Measurements from ENCODE around the gene CD40.

CD40 gene

GRCh38 chr20:46117704-46118467 lies at the start of gene CD40:
Gene CD40, plus strand, starts transcription at chr20:46118314. Its CDS starts 30 bp downstream, at chr20:46118344.
- no peak within 1 kb of the TSS for H2AFZ ChIP-seq (ENCODE audit: low read depth, low read length)
- H3K9me3 ChIP-seq (ENCODE audit: low read length), result no peaks in the 10 kb centered on the region
- no peak within 1 kb of the TSS for H3K4me3 ChIP-seq (ENCODE audit: low read length)
- no peaks in the 10 kb centered on the region for H3K36me3 ChIP-seq (ENCODE audit: insufficient read depth, low read length)
- H3K4me1 ChIP-seq (ENCODE audit: insufficient read depth, low read length), result no peaks in the 10 kb centered on the region
- peaks cover 59% of the 10 kb centered on the region for H3K27me3 ChIP-seq (ENCODE audit: insufficient read depth, low read length)

DNA sequence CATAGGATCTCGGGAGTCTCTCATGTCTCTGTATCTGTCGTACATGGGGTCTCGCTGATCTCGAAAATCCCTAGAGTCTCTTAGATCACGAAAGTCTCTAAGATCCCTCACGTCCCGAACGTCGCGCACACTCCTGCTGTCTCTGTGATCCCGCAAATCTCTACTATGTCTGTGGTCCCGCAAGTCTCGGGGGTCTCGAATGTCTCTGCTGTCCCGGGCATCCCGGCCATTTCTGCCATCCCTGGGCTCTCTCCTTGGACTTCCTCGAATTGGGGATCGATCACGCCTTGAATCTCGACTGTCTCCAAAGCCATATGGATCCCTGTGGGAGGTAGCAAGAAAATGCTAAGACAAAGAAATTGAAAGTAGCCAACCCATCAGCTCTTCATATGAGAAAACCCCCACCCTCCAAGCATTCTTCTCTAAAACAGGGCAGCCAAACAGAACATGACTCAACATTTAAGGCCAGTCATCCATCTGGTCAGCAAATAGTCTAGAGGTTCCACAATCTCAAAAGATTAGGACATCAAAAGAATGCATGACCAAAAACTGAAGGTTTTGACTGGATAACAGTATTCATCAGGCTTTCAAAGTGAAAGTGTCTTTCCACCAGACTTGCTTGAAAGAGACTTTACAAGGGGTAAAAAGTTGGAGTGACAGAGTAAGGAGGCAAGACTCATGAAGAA lies 47.8 kb upstream of the CD40 start:
- no peaks in the 10 kb centered on the region for H3K9me3 ChIP-seq (ENCODE audit: low read length)
- H3K27me3 ChIP-seq (ENCODE audit: insufficient read depth, low read length), result no peaks in the 10 kb centered on the region
- H3K36me3 ChIP-seq (ENCODE audit: insufficient read depth, low read length), result peaks cover 54% of the 10 kb centered on the region
- no peak overlapping the region for H2AFZ ChIP-seq (ENCODE audit: low read depth, low read length)
- H3K4me1 ChIP-seq (ENCODE audit: insufficient read depth, low read length), result peaks cover 19% of the 10 kb centered on the region
- no peak overlapping the region for H3K4me3 ChIP-seq (ENCODE audit: low read length)

DNA sequence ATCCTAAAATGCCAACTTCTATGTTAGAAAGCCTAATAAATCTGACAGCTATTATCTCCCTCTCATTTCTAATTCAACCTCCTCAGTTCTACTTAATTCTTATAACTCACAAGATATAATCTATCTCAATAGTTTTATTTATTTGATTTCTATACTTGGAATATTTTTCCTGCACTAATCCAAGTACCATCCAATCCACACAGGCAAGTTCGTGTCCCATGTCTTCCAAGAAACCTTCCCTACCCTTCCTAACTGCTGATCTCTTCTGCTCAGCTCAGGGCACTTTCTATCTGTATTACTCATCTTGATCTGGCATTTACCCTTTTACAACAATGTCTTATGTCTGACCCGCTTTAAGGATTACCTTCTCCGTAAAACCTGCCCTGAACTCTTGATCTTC lies 46.5 kb upstream of the CD40 start:
- H3K36me3 ChIP-seq (ENCODE audit: insufficient read depth, low read length), result peaks cover 48% of the 10 kb centered on the region
- no peak overlapping the region for H2AFZ ChIP-seq (ENCODE audit: low read depth, low read length)
- H3K4me1 ChIP-seq (ENCODE audit: insufficient read depth, low read length), result peaks cover 19% of the 10 kb centered on the region
- no peak overlapping the region for H3K4me3 ChIP-seq (ENCODE audit: low read length)
- no peaks in the 10 kb centered on the region for H3K9me3 ChIP-seq (ENCODE audit: low read length)
- H3K27me3 ChIP-seq (ENCODE audit: insufficient read depth, low read length), result no peaks in the 10 kb centered on the region

GRCh38 chr20:46073024-46073423 lies 45.1 kb upstream of the CD40 start:
- H3K4me3 ChIP-seq (ENCODE audit: low read length), result no peak overlapping the region
- H2AFZ ChIP-seq (ENCODE audit: low read depth, low read length), result no peak overlapping the region
- no peaks in the 10 kb centered on the region for H3K9me3 ChIP-seq (ENCODE audit: low read length)
- H3K36me3 ChIP-seq (ENCODE audit: insufficient read depth, low read length), result peaks cover 40% of the 10 kb centered on the region
- H3K27me3 ChIP-seq (ENCODE audit: insufficient read depth, low read length), result no peaks in the 10 kb centered on the region
- H3K4me1 ChIP-seq (ENCODE audit: insufficient read depth, low read length), result peaks cover 19% of the 10 kb centered on the region

GRCh38 chr20:46073443-46073842 lies 44.7 kb upstream of the CD40 start:
- H2AFZ ChIP-seq (ENCODE audit: low read depth, low read length), result no peak overlapping the region
- H3K27me3 ChIP-seq (ENCODE audit: insufficient read depth, low read length), result no peaks in the 10 kb centered on the region
- peaks cover 40% of the 10 kb centered on the region for H3K36me3 ChIP-seq (ENCODE audit: insufficient read depth, low read length)
- H3K4me1 ChIP-seq (ENCODE audit: insufficient read depth, low read length), result peaks cover 19% of the 10 kb centered on the region
- no peak overlapping the region for H3K4me3 ChIP-seq (ENCODE audit: low read length)
- H3K9me3 ChIP-seq (ENCODE audit: low read length), result no peaks in the 10 kb centered on the region

- Histone ChIP-seq H3K27me3 (ENCODE audit: insufficient read depth, low read length) (no peaks in the 10 kb centered on the region), H2AFZ (ENCODE audit: low read depth, low read length) (no peak overlapping the region), H3K4me1 (ENCODE audit: insufficient read depth, low read length) (peaks cover 19% of the 10 kb centered on the region), H3K4me3 (ENCODE audit: low read length) (no peak overlapping the region), H3K36me3 (ENCODE audit: insufficient read depth, low read length) (peaks cover 42% of the 10 kb centered on the region), H3K9me3 (ENCODE audit: low read length) (no peaks in the 10 kb centered on the region)
These were observed 44.1 kb upstream of the CD40 start for GRCh38 chr20:46074006-46074405.

- H3K9me3 ChIP-seq (ENCODE audit: low read length), result no peaks in the 10 kb centered on the region
- H3K27me3 ChIP-seq (ENCODE audit: insufficient read depth, low read length), result no peaks in the 10 kb centered on the region
- peaks cover 34% of the 10 kb centered on the region for H3K36me3 ChIP-seq (ENCODE audit: insufficient read depth, low read length)
- no peak overlapping the region for H3K4me3 ChIP-seq (ENCODE audit: low read length)
- H3K4me1 ChIP-seq (ENCODE audit: insufficient read depth, low read length), result peaks cover 19% of the 10 kb centered on the region
- H2AFZ ChIP-seq (ENCODE audit: low read depth, low read length), result no peak overlapping the region
These were observed 41.3 kb upstream of the CD40 start for GRCh38 chr20:46076806-46077205.

DNA sequence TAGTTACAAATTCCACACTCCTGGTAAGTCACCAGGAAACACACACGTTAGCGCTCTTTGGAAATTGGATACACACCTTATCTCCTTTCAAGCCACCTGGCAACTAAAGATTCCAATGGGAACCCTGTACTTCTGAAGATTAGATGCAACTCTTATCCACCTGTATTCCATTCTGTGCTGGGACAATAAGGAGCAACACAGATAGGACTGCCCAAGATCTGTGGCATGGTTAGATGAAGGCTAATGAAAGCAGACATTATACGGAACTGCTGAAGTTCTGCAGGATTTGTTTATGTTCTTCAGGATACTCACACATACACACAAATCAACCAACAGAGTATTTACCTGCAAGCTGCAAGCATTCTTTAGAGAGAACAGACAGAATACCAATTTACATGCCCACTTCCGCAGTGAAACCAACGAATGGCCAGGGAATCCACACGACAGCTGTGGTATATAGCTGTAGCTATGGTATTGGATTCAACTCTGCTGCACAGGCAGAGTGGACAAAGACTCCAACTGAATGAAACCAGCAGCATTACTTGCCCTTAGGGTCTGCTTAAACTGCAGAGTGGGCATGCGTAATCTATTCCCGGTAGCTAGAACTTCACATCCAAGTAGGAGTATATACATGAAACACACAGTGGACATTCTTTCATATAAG lies 40.3 kb upstream of the CD40 start:
- no peak overlapping the region for H2AFZ ChIP-seq (ENCODE audit: low read depth, low read length)
- H3K27me3 ChIP-seq (ENCODE audit: insufficient read depth, low read length), result no peaks in the 10 kb centered on the region
- peaks cover 34% of the 10 kb centered on the region for H3K36me3 ChIP-seq (ENCODE audit: insufficient read depth, low read length)
- no peak overlapping the region for H3K4me3 ChIP-seq (ENCODE audit: low read length)
- no peaks in the 10 kb centered on the region for H3K9me3 ChIP-seq (ENCODE audit: low read length)
- H3K4me1 ChIP-seq (ENCODE audit: insufficient read depth, low read length), result peaks cover 19% of the 10 kb centered on the region

DNA sequence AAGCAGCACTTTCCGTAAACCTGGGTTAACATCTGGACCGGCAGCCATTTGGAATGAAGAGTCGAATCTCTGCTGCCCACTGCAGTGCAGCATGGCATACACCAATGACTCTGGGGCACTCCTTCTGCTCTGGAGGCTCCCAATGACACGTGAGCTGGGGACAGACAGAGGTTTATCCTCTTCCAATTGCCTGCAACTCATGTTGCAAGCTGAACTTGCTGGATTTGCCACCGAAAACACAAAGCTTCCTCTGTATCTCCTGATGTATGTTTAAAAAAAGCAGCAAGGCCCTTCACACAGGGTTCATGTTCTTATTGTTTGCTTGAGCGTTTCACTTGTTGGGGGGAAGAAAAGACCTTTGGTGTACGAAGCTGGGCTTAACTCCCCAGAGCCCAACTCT lies 39.2 kb upstream of the CD40 start:
- Histone ChIP-seq H3K9me3 (ENCODE audit: low read length) (no peaks in the 10 kb centered on the region), H3K36me3 (ENCODE audit: insufficient read depth, low read length) (peaks cover 34% of the 10 kb centered on the region), H3K27me3 (ENCODE audit: insufficient read depth, low read length) (no peaks in the 10 kb centered on the region), H3K4me3 (ENCODE audit: low read length) (no peak overlapping the region), H2AFZ (ENCODE audit: low read depth, low read length) (no peak overlapping the region), H3K4me1 (ENCODE audit: insufficient read depth, low read length) (peaks cover 16% of the 10 kb centered on the region)

DNA sequence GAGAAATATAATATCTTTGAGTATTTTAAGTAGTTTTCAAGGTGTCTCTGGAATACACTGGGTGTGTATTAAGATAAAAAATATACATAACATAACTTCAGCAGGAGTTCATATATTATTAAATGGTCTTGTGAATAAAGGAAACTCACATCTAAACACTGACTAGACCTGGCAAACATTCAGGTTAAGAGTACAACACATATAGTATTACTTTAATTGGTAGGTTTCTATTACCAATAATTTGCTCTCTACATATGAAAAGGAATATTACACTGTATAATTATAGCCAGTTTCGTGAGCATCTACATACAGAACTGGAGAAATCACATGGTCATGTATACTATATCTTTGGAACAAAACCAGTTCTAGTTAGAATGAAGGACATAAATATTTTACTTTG lies 37.0 kb upstream of the CD40 start:
- Histone ChIP-seq H3K27me3 (ENCODE audit: insufficient read depth, low read length) (no peaks in the 10 kb centered on the region), H3K9me3 (ENCODE audit: low read length) (no peaks in the 10 kb centered on the region), H3K4me3 (ENCODE audit: low read length) (no peak overlapping the region), H2AFZ (ENCODE audit: low read depth, low read length) (no peak overlapping the region), H3K4me1 (ENCODE audit: insufficient read depth, low read length) (peaks cover 4% of the 10 kb centered on the region), H3K36me3 (ENCODE audit: insufficient read depth, low read length) (peaks cover 23% of the 10 kb centered on the region)

GRCh38 chr20:46083101-46083500 lies 35.0 kb upstream of the CD40 start:
- Histone ChIP-seq H2AFZ (ENCODE audit: low read depth, low read length) (no peak overlapping the region), H3K4me1 (ENCODE audit: insufficient read depth, low read length) (peaks cover 12% of the 10 kb centered on the region), H3K36me3 (ENCODE audit: insufficient read depth, low read length) (peaks cover 17% of the 10 kb centered on the region), H3K4me3 (ENCODE audit: low read length) (no peak overlapping the region), H3K9me3 (ENCODE audit: low read length) (no peaks in the 10 kb centered on the region), H3K27me3 (ENCODE audit: insufficient read depth, low read length) (no peaks in the 10 kb centered on the region)

GRCh38 chr20:46083531-46084061 lies 34.5 kb upstream of the CD40 start:
- no peak overlapping the region for H3K4me3 ChIP-seq (ENCODE audit: low read length)
- peaks cover 12% of the 10 kb centered on the region for H3K36me3 ChIP-seq (ENCODE audit: insufficient read depth, low read length)
- H2AFZ ChIP-seq (ENCODE audit: low read depth, low read length), result no peak overlapping the region
- H3K4me1 ChIP-seq (ENCODE audit: insufficient read depth, low read length), result peaks cover 17% of the 10 kb centered on the region
- no peaks in the 10 kb centered on the region for H3K27me3 ChIP-seq (ENCODE audit: insufficient read depth, low read length)
- no peaks in the 10 kb centered on the region for H3K9me3 ChIP-seq (ENCODE audit: low read length)

DNA sequence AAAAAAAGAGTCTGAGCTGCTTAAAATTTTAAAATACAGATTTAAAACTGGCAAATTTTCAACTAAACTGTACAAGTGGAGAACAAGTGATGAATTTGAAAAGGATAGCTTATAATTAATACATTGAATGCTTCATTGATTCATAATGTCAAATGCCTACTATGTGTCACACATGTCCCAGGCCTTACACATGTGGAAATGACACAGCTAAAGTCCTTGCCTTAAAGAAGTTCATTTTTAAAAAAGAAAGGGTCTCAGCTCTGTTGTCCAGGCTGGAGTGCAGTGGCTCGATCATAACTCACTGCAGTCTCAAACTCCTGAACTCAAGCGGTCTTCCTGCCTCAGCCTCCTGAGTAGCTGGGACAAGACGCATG lies 33.3 kb upstream of the CD40 start:
- Histone ChIP-seq H2AFZ (ENCODE audit: low read depth, low read length) (no peak overlapping the region), H3K4me1 (ENCODE audit: insufficient read depth, low read length) (peaks cover 19% of the 10 kb centered on the region), H3K36me3 (ENCODE audit: insufficient read depth, low read length) (no peaks in the 10 kb centered on the region), H3K9me3 (ENCODE audit: low read length) (no peaks in the 10 kb centered on the region), H3K4me3 (ENCODE audit: low read length) (no peak overlapping the region), H3K27me3 (ENCODE audit: insufficient read depth, low read length) (no peaks in the 10 kb centered on the region)
